ENCODE results near the gene ST14.
"Not testable (repeated sequence)": the region's sequence is repeated elsewhere in the genome, so short reads cannot be mapped to it uniquely, and the experiment has no call there.

Gene ST14

GRCh38 chr11:130168105-130168504, 8.5 kb downstream of the ST14 start:
- no peak for TF ChIP-seq CTCF (IDR thresholded peaks at IDR 0.05; ENCODE audit: control insufficient read depth, extremely low read depth, insufficient read depth)
- H3K4me3 ChIP-seq (ENCODE audit: low read depth, low read length): no peak overlapping the region
- no peak for DNase-seq (ENCODE audit: low read depth)

GRCh38 chr11:130170345-130170744, 10.8 kb downstream of the ST14 start:
- TF ChIP-seq CTCF (IDR thresholded peaks at IDR 0.05; ENCODE audit: control insufficient read depth, extremely low read depth, insufficient read depth): no peak
- no peak for DNase-seq (ENCODE audit: low read depth)
- H3K4me3 ChIP-seq (ENCODE audit: low read depth, low read length): no peak overlapping the region

- no peak for DNase-seq (ENCODE audit: low read depth)
- no peak for TF ChIP-seq CTCF (IDR thresholded peaks at IDR 0.05; ENCODE audit: control insufficient read depth, extremely low read depth, insufficient read depth)
- no peak overlapping the region for H3K4me3 ChIP-seq (ENCODE audit: low read depth, low read length)
Observed at GRCh38 chr11:130171534-130171933, 12.0 kb downstream of the ST14 start.

- not testable (repeated sequence) for H3K4me3 ChIP-seq (ENCODE audit: low read depth, low read length); DNase-seq (ENCODE audit: low read depth)
Observed at GRCh38 chr11:130172001-130172400, 12.4 kb downstream of the ST14 start.

- DNase-seq (ENCODE audit: low read depth): no peak
- TF ChIP-seq CTCF (IDR thresholded peaks at IDR 0.05; ENCODE audit: control insufficient read depth, extremely low read depth, insufficient read depth): no peak
- H3K4me3 ChIP-seq (ENCODE audit: low read depth, low read length): no peak overlapping the region
Observed at GRCh38 chr11:130174642-130175041, 15.1 kb downstream of the ST14 start.

- no peak for DNase-seq (ENCODE audit: low read depth)
- TF ChIP-seq CTCF (IDR thresholded peaks at IDR 0.05; ENCODE audit: control insufficient read depth, extremely low read depth, insufficient read depth): no peak
- H3K4me3 ChIP-seq (ENCODE audit: low read depth, low read length): no peak overlapping the region
Observed at GRCh38 chr11:130175898-130176297, 16.3 kb downstream of the ST14 start.

- DNase-seq (ENCODE audit: low read depth): no peak
- no peak for TF ChIP-seq CTCF (IDR thresholded peaks at IDR 0.05; ENCODE audit: control insufficient read depth, extremely low read depth, insufficient read depth)
- H3K4me3 ChIP-seq (ENCODE audit: low read depth, low read length): no peak overlapping the region
Observed at GRCh38 chr11:130177782-130178181, 18.2 kb downstream of the ST14 start.
